HFFc6 (cell line): Measurements from ENCODE around the gene SHROOM2. TPM values are rescaled to one million over a fixed set of nuclear protein-coding genes. Genes with fewer than 3 reads are reported as not detected.

ENCODE experiments used
- DNase-seq: peaks from one replicate; pipeline ENCODE4 v3.0.0-alpha.2; 2018
- H3K27ac Mint-ChIP-seq: 2 replicates; pipeline ENCODE4 v1.8.0; 2020; ENCODE audit warnings: mild to moderate bottlenecking, mixed read lengths
- H3K27me3 Mint-ChIP-seq: 2 replicates; pipeline ENCODE4 v1.8.0; 2021; ENCODE audit warnings: mild to moderate bottlenecking, moderate library complexity, mixed read lengths; ENCODE audit not compliant: insufficient read depth
- H3K36me3 Mint-ChIP-seq: 2 replicates; pipeline ENCODE4 v1.8.0; 2021; ENCODE audit warnings: low read depth, mixed read lengths
- H3K4me1 Mint-ChIP-seq: 2 replicates; pipeline ENCODE4 v1.8.0; 2020; ENCODE audit warnings: low read depth, mixed read lengths
- H3K4me3 Mint-ChIP-seq: 2 replicates; pipeline ENCODE4 v1.8.0; 2020; ENCODE audit warnings: mild to moderate bottlenecking, moderate library complexity, mixed read lengths
- H3K9me3 Mint-ChIP-seq: 2 replicates; pipeline ENCODE4 v1.8.0; 2020; ENCODE audit warnings: mild to moderate bottlenecking, mixed read lengths
- total RNA-seq, 6 experiments: library from RNA; stranded (reverse); fragmentation: NEBNext Ultra II Directional; extraction: Animal tissue kit (Norgen Biotek cat#: 25700); gene quantifications; 2 replicates in 1 of 6; 3 replicates in 5 of 6; pipeline ENCODE4 v1.2.3, GENCODE V29; 2021
- TF ChIP-seq, protein P1 (sequence below): fragments of 200-600 bp; sonication (generic); IDR thresholded peaks from 2 replicates; pipeline ENCODE4 v1.5.0; 2021; ENCODE audit warnings: antibody characterized with exemption, mild to moderate bottlenecking

Gene SHROOM2
- total RNA-seq, 6 experiments from 2014 or later, result 1.6 to 3.5 (median 2.9) TPM

GRCh38 chrX:9825129-9825790 lies 39.0 kb downstream of the SHROOM2 start:
- peaks cover 19% of the 10 kb centered on the region for H3K27me3 Mint-ChIP-seq
- H3K27ac Mint-ChIP-seq, result no peak overlapping the region
- TF ChIP-seq, protein P1, sequence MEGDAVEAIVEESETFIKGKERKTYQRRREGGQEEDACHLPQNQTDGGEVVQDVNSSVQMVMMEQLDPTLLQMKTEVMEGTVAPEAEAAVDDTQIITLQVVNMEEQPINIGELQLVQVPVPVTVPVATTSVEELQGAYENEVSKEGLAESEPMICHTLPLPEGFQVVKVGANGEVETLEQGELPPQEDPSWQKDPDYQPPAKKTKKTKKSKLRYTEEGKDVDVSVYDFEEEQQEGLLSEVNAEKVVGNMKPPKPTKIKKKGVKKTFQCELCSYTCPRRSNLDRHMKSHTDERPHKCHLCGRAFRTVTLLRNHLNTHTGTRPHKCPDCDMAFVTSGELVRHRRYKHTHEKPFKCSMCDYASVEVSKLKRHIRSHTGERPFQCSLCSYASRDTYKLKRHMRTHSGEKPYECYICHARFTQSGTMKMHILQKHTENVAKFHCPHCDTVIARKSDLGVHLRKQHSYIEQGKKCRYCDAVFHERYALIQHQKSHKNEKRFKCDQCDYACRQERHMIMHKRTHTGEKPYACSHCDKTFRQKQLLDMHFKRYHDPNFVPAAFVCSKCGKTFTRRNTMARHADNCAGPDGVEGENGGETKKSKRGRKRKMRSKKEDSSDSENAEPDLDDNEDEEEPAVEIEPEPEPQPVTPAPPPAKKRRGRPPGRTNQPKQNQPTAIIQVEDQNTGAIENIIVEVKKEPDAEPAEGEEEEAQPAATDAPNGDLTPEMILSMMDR, result no peak
- H3K9me3 Mint-ChIP-seq, result no peaks in the 10 kb centered on the region
- no peaks in the 10 kb centered on the region for H3K36me3 Mint-ChIP-seq
- DNase-seq, result no peak
- no peaks in the 10 kb centered on the region for H3K4me1 Mint-ChIP-seq
- H3K4me3 Mint-ChIP-seq, result no peak overlapping the region

DNA sequence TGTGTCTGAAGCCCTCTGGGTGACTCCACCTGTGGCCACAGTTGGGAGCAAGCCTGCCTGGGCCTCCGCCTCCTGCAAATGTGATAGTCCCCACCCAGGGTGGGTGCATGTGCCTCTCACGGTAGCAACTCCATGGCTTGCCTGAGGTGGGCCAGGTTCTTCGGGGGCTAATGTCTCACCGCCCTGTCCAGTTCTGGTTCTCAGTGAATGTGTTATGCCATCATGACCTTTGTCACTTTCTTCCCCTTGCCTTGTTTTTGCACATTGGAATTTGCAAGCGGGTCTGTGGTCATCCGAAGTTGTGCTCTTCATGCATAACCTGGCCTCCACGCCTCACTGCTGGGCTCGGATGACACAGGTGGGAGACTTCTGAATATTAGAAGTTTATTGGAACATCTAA lies 39.7 kb downstream of the SHROOM2 start:
- peaks cover 15% of the 10 kb centered on the region for H3K27me3 Mint-ChIP-seq
- no peaks in the 10 kb centered on the region for H3K9me3 Mint-ChIP-seq
- DNase-seq, result no peak
- no peak overlapping the region for H3K27ac Mint-ChIP-seq
- TF ChIP-seq, protein P1, result no peak
- no peaks in the 10 kb centered on the region for H3K36me3 Mint-ChIP-seq
- no peak overlapping the region for H3K4me3 Mint-ChIP-seq
- no peaks in the 10 kb centered on the region for H3K4me1 Mint-ChIP-seq

GRCh38 chrX:9829308-9830267 lies 43.4 kb downstream of the SHROOM2 start:
- TF ChIP-seq, protein P1, result no peak
- peaks cover 10% of the 10 kb centered on the region for H3K27me3 Mint-ChIP-seq
- no peaks in the 10 kb centered on the region for H3K9me3 Mint-ChIP-seq
- H3K36me3 Mint-ChIP-seq, result no peaks in the 10 kb centered on the region
- no peak overlapping the region for H3K4me3 Mint-ChIP-seq
- no peaks in the 10 kb centered on the region for H3K4me1 Mint-ChIP-seq
- no peak overlapping the region for H3K27ac Mint-ChIP-seq
- no peak for DNase-seq

GRCh38 chrX:9832811-9833210 lies 46.6 kb downstream of the SHROOM2 start:
- Mint-ChIP-seq H3K4me1 (no peaks in the 10 kb centered on the region), H3K36me3 (no peaks in the 10 kb centered on the region), H3K27me3 (peaks cover 19% of the 10 kb centered on the region), H3K27ac (no peak overlapping the region), H3K4me3 (no peak overlapping the region), H3K9me3 (no peaks in the 10 kb centered on the region)
- TF ChIP-seq, protein P1, result no peak
- DNase-seq, result no peak

GRCh38 chrX:9835585-9836210 lies 49.5 kb downstream of the SHROOM2 start:
- no peak overlapping the region for H3K4me3 Mint-ChIP-seq
- peaks cover 24% of the 10 kb centered on the region for H3K27me3 Mint-ChIP-seq
- no peaks in the 10 kb centered on the region for H3K9me3 Mint-ChIP-seq
- TF ChIP-seq, protein P1, result no peak
- no peaks in the 10 kb centered on the region for H3K4me1 Mint-ChIP-seq
- no peak for DNase-seq
- no peak overlapping the region for H3K27ac Mint-ChIP-seq
- no peaks in the 10 kb centered on the region for H3K36me3 Mint-ChIP-seq
